ENCODE data around the gene HOXD3. TPM values are rescaled to one million over a fixed set of nuclear protein-coding genes. Genes with fewer than 3 reads are reported as not detected.

The HOXD3 gene
- total RNA-seq, 4 donors from 2014 or later = 0.86 to 2.1 (median 1.4) TPM

DNA sequence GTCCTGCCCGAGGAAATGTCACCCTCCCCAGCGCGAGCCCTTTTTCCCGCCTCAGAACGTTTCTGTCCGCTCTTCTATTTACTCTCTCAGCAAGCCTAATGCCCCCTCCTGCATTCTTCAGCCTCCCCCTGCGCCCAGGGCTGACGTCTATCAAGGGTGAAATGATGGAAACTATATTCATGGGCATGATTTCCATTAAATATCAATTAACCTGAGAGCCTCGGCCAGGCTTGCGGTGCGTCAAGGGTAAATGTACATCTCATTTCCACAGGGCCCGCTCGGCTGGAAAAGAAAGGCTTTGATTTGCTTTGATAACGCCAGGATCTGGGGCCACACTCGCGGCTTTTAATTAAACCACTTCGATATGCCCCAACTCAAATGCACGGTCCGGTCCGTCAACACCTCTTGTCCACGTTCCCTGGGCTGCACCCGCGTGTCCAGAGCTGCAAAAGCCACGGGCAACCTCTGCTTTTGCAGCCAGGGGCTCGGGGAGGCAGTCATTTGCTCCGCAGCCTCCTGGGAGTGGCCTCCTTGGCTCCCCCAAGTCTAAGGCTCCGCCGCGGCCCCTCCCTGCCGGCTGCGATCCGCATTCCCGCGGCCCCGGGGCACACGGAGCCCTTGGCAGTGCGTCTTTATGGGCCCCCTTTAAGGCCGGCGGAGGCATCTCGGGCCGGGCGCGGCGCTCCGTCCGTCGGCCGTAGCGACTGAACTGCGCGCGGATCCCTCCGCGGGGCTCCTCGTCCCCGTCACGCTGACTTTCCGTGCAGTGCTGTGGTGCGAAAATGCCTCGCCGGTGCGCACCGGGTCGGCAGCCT lies 27.9 kb upstream of the HOXD3 start, which contains the start of gene HOXD8:
HOXD8 (plus strand) TSS at position 724 of the 815 bp plus-strand sequence. CDS start 662 bp downstream, outside the sequence.
- WGBS = 13% methylated on average over 28 of the region's 64 CpGs
- Histone ChIP-seq H3K4me1 (peaks cover 14 to 49% (median 26%) of the 10 kb centered on the region in 4 donors), H3K9me3 (no peaks in the 10 kb centered on the region), H3K36me3 (no peaks in the 10 kb centered on the region), H3K27ac (replicated peaks in 1 of 4) (peak within 1 kb of the TSS; percentile 56 to 78 (median 71)), H3K27me3 (peaks cover 0 to 100% (median 78%) of the 10 kb centered on the region in 4 donors), H3K4me3 (peak within 1 kb of the TSS; percentile 52 to 61 (median 53))
- DNase-seq (ENCODE audit: extremely low spot score) = no peak
- intact Hi-C loops (cut with DNase I) = loop anchor here (1.0 to 5.0 kb wide), 5 partner anchors 328 to 688 kb away; no protein-coding TSS in a partner anchor
- peak; percentile 42 to 52 for TF ChIP-seq POLR2AphosphoS5 (IDR thresholded peaks at IDR 0.05)
- TF ChIP-seq, protein P1, sequence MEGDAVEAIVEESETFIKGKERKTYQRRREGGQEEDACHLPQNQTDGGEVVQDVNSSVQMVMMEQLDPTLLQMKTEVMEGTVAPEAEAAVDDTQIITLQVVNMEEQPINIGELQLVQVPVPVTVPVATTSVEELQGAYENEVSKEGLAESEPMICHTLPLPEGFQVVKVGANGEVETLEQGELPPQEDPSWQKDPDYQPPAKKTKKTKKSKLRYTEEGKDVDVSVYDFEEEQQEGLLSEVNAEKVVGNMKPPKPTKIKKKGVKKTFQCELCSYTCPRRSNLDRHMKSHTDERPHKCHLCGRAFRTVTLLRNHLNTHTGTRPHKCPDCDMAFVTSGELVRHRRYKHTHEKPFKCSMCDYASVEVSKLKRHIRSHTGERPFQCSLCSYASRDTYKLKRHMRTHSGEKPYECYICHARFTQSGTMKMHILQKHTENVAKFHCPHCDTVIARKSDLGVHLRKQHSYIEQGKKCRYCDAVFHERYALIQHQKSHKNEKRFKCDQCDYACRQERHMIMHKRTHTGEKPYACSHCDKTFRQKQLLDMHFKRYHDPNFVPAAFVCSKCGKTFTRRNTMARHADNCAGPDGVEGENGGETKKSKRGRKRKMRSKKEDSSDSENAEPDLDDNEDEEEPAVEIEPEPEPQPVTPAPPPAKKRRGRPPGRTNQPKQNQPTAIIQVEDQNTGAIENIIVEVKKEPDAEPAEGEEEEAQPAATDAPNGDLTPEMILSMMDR (IDR thresholded peaks at IDR 0.05) = no peak

DNA sequence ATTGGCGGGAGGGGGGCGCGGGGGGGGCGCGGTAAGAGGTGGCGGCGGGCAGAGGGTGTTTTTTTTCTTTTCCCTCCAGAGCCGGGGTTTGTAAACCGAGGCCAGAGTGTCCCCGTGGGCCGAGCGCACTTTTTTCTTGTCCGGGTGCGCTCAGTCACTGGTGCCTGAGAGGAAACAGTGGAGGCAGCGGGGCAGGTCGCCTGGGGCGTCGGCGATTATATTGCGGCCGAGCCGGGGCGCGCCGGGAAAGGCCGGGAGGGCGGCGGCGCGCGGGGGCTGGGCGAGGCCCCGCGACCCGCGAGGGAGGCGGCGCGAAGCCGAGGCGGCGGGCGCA lies 27.3 kb upstream of the HOXD3 start:
- Histone ChIP-seq H3K27ac (replicated peaks in 1 of 4) (peak overlapping the region; percentile 56 to 78 (median 71)), H3K27me3 (peaks cover 0 to 100% (median 75%) of the 10 kb centered on the region in 4 donors)
- no CpG with 5 or more reads among the region's 43 CpGs for WGBS

DNA sequence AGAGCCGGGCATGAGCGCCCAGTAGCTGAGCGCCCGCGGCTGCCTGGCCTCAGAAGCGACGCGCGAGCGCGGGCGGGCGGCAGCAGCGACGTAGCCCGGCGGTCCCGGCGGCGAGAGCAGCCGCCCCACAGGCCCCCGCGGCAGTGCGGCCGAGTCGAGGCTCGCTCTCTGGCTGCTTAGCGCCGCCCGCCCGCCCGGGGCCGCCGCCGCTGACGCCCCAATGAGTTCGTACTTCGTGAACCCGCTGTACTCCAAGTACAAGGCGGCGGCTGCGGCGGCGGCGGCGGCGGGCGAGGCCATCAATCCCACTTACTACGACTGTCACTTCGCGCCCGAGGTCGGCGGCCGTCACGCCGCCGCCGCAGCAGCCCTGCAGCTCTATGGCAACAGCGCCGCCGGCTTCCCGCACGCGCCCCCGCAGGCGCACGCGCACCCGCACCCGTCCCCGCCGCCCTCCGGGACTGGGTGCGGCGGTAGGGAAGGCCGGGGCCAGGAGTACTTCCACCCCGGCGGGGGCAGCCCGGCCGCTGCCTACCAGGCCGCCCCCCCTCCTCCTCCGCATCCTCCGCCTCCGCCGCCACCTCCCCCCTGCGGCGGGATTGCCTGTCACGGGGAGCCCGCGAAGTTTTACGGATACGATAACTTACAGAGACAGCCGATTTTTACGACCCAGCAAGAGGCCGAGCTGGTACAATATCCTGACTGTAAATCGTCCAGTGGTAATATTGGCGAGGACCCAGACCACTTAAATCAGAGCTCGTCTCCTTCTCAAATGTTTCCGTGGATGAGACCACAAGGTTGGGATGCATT lies 26.8 kb upstream of the HOXD3 start:
- Histone ChIP-seq H3K9me3 (no peaks in the 10 kb centered on the region), H3K27ac (replicated peaks in 1 of 4) (peak overlapping the region; percentile 56 to 78 (median 71)), H3K4me3 (peak overlapping the region; percentile 52 to 61 (median 53)), H3K27me3 (peaks cover 0 to 100% (median 73%) of the 10 kb centered on the region in 4 donors), H3K36me3 (no peaks in the 10 kb centered on the region), H3K4me1 (peaks cover 14 to 49% (median 26%) of the 10 kb centered on the region in 4 donors)
- intact Hi-C loops (cut with DNase I) = no loop called here
- 6% methylated on average over 4 of the region's 100 CpGs for WGBS
- TF ChIP-seq POLR2AphosphoS5 (IDR thresholded peaks at IDR 0.05) (no peak), EP300 (IDR thresholded peaks at IDR 0.05) (no peak), POLR2A (IDR thresholded peaks at IDR 0.05; ENCODE audit: low read depth) (no peak)
- TF ChIP-seq, protein P1 (IDR thresholded peaks at IDR 0.05) = no peak
- no peak for DNase-seq (ENCODE audit: extremely low spot score)

More for the DNA sequence above, 27.3 kb upstream of the HOXD3 start:
- no peak for TF ChIP-seq EP300 (IDR thresholded peaks at IDR 0.05)
- TF ChIP-seq POLR2A (IDR thresholded peaks at IDR 0.05; ENCODE audit: low read depth) = no peak
- TF ChIP-seq, protein P1 (IDR thresholded peaks at IDR 0.05) = no peak
- TF ChIP-seq POLR2AphosphoS5 (IDR thresholded peaks at IDR 0.05) = no peak
- intact Hi-C loops (cut with DNase I) = loop anchor here (5.0 kb wide), 4 partner anchors 328 to 688 kb away; no protein-coding TSS in a partner anchor
- Histone ChIP-seq H3K4me3 (peak overlapping the region; percentile 52 to 61 (median 53)), H3K36me3 (no peaks in the 10 kb centered on the region), H3K4me1 (peaks cover 14 to 49% (median 26%) of the 10 kb centered on the region in 4 donors), H3K9me3 (no peaks in the 10 kb centered on the region)
- DNase-seq (ENCODE audit: extremely low spot score) = no peak

DNA sequence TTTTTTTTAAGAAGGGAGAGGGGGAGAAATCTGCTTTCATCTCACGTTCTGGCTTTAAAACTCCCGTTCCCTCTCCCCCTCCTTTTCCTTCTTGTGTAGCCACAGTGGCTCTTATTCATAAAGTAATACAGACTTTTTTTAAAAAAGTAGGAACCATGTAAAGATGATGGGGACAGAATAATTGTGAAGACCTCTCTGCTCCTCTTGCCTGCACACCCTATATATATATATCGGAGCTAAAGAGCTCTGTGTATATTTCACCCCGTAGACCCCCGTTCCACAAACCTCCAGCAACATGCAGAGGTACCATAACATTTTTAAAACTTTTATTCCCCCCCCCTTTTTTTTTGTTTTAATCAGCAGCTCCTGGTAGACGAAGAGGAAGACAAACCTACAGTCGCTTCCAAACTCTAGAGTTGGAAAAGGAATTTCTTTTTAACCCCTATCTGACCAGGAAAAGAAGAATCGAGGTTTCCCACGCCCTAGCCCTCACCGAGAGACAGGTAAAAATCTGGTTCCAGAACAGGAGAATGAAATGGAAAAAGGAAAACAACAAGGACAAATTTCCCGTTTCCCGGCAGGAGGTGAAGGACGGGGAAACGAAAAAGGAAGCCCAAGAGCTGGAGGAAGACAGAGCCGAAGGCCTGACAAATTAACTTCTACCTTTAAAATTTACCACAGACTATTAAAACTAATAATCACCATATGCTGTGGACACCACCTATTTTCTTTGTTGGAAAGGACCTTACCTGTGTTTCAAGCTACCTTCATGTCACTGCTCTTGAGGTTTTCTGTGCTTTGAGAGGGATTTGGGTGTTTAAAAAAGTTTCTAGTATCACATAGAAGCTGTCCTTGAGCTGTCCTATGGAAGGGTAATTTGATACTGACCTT lies 25.9 kb upstream of the HOXD3 start:
- Histone ChIP-seq H3K4me3 (peak overlapping the region; percentile 52 to 61 (median 53)), H3K4me1 (peaks cover 14 to 52% (median 29%) of the 10 kb centered on the region in 4 donors), H3K27me3 (peaks cover 1 to 100% (median 75%) of the 10 kb centered on the region in 4 donors), H3K9me3 (no peaks in the 10 kb centered on the region), H3K36me3 (no peaks in the 10 kb centered on the region), H3K27ac (replicated peaks in 1 of 4) (peak overlapping the region; percentile 56 to 78 (median 71))
- no peak for DNase-seq (ENCODE audit: extremely low spot score)
- WGBS = 19% methylated on average over 15 of the region's 15 CpGs
- intact Hi-C loops (cut with DNase I) = no loop called here
- TF ChIP-seq EP300 (IDR thresholded peaks at IDR 0.05) = no peak
